ENCODE data around the gene DIAPH2.

- TF ChIP-seq GATA2 (IDR thresholded peaks at IDR 0.05; ENCODE audit: low read depth, low read length) (no peak), GATA3 (IDR thresholded peaks at IDR 0.05; ENCODE audit: low read depth, low read length) (no peak)
These were observed 605.6 kb downstream of the DIAPH2 start for GRCh38 chrX:97290199-97290598.

Data from SH-SY5Y (cell line).